ENCODE measurements around the gene OBP2A.

The OBP2A gene

DNA sequence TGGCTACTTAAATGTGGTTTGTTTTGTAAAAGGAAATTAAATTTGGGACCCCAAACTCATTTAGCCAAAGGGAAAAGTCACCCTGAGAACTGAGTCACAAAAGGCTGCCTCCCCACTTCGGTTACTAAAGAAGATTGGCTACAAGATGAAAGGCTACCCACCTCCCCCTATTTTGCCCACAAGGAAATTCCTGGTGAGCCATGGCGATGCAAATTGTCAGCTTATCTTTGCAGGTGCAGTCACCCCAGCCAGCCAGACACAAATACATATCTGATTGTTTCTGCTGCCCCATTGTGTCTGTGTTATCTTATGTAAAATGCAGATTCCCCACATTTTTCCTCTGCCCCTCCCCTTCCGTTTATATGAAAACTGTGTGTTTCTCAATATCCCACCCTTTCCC, 24.5 kb downstream of the OBP2A start:
- no peak for DNase-seq (ENCODE audit: low read depth)
- TF ChIP-seq, protein P1, sequence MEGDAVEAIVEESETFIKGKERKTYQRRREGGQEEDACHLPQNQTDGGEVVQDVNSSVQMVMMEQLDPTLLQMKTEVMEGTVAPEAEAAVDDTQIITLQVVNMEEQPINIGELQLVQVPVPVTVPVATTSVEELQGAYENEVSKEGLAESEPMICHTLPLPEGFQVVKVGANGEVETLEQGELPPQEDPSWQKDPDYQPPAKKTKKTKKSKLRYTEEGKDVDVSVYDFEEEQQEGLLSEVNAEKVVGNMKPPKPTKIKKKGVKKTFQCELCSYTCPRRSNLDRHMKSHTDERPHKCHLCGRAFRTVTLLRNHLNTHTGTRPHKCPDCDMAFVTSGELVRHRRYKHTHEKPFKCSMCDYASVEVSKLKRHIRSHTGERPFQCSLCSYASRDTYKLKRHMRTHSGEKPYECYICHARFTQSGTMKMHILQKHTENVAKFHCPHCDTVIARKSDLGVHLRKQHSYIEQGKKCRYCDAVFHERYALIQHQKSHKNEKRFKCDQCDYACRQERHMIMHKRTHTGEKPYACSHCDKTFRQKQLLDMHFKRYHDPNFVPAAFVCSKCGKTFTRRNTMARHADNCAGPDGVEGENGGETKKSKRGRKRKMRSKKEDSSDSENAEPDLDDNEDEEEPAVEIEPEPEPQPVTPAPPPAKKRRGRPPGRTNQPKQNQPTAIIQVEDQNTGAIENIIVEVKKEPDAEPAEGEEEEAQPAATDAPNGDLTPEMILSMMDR (conservative IDR thresholded peaks at IDR 0.05; ENCODE audit: low read length): no peak
- no peak overlapping the region for H3K4me3 ChIP-seq (ENCODE audit: low read length)

DNA sequence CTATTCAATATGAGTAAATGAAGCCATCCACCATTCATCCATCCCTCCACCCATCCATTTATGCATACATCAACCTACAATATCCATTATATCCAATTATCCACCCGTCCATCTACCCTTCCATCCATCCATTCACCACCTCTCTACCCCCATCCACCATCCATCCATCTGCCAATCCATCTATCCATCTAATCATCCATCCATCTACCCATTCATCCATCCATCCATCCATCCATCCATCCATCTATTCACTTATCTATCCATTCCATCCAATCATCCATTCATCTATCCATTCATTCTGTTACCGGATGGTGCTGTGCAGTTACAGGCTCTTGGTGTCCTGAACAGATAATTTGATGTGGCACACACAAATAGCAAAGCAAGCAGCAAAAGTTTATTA, 26.3 kb downstream of the OBP2A start:
- no peak overlapping the region for H3K4me3 ChIP-seq (ENCODE audit: low read length)
- DNase-seq (ENCODE audit: low read depth): no peak
- TF ChIP-seq, protein P1 (conservative IDR thresholded peaks at IDR 0.05; ENCODE audit: low read length): no peak

DNA sequence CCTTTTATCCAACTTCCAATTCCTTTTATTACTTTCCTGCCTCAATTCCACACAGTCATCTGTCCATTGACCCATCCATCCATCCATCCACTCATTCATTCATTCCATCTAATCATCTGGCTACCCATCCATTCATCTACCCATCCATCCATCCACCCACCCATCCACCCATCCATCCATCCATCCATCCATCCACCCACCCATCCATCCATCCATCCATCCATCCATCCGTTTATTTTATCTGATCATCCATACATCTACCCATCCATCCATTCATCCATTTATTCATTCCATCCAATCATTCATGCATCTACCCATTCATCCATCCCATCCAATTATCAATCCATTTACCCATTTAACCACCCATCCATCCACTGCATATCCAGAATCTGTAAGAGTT, 27.2 kb downstream of the OBP2A start:
- H3K4me3 ChIP-seq (ENCODE audit: low read length): no peak overlapping the region
- no peak for DNase-seq (ENCODE audit: low read depth)
- TF ChIP-seq, protein P1 (conservative IDR thresholded peaks at IDR 0.05; ENCODE audit: low read length): no peak

DNA sequence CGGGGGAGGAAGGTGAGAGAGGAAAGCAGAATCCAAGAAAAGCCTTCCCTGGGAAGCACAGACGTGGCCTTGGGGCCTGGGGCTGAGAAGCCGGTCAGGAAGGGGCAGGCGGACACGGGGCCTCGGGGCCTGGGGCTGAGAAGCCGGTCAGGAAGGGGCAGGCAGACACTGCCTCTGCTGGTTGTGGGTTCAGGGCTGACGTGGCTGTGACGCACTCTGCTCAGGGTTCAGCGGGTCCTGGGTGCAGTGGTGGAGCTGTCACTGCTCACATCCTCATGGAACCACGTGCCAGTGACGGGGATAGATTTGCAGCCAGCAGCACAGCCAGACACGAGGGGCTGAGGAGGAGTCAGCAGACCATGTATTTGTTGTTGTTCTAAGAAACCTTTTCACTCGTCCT, 28.4 kb downstream of the OBP2A start:
- no peak overlapping the region for H3K4me3 ChIP-seq (ENCODE audit: low read length)
- DNase-seq (ENCODE audit: low read depth): no peak
- TF ChIP-seq, protein P1 (conservative IDR thresholded peaks at IDR 0.05; ENCODE audit: low read length): no peak

DNA sequence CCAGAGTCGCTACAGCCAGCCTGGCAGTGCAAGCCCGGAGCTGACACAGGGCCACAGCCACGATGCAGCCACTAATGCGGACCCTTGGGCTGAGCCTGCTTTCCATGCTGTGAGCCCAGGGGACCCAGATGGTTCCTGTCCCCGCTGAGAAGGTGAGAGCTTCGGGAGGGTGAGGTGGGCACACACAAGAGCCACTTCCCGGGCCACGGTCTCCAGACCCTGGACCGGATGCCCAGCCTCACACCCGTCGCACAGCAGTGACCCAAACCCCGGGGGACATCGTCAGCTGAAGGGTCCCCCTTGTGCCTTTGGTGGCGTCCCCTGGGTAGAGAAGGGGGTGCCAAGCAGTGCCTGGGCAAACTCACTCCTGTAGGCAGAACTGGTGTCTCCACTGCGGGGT, 29.0 kb downstream of the OBP2A start:
- no peak for DNase-seq (ENCODE audit: low read depth)
- no peak overlapping the region for H3K4me3 ChIP-seq (ENCODE audit: low read length)
- TF ChIP-seq, protein P1 (conservative IDR thresholded peaks at IDR 0.05; ENCODE audit: low read length): no peak

DNA sequence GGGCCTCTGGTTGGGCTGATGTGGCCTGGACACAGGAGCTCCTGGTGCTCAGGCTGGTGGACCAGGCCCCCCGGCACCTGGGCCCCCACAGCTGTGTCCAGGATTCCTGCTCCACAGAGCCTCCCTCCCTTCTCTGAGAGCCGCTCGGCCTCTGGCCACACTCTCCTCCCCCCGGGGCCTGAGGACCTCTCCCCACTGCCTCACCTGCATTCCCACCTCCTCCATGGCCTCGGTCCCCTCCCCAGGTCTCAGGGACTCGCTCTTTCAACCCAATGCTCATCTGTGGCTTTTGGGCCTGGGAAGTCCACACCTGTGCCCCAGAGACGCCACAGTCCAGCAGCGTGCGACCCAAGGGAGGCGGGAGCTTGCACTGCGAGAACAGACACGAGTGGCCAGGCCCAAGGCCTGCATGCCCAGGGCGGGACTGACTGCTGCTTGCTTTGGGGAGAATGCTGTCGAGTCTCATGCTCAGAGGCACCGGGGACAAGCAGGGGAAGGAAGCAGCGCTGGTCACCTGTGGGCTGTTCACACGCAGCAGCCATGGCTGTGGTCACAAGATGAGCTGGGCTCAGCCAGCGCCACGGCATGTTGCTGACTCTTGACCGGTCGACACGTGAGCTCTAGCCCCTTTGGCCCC, 30.2 kb downstream of the OBP2A start:
- H3K4me3 ChIP-seq (ENCODE audit: low read length): no peak overlapping the region
- DNase-seq (ENCODE audit: low read depth): no peak

DNA sequence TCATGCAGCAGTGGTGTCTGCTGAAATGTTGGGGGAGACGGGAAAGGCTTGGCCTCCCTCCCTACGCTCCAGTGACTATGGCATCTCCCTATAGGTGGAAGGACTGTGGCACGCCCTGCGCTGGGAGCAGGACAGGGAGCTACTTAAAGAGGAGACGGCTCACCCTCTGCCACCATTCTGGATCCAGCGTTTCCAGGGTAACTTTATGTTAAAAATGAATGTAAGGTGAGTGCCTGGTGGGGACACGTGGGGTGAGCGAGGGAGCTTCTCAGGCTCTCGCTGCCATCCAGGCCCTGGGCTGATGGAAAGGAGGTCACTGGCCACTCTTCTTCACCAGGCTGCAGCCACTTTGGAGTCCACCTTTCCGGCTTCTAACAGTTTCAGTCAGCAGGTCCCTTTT, 31.3 kb downstream of the OBP2A start:
- TF ChIP-seq, protein P1 (conservative IDR thresholded peaks at IDR 0.05; ENCODE audit: low read length): no peak

More for the DNA sequence above, 30.2 kb downstream of the OBP2A start:
- TF ChIP-seq, protein P1 (conservative IDR thresholded peaks at IDR 0.05; ENCODE audit: low read length): no peak

More for the DNA sequence above, 31.3 kb downstream of the OBP2A start:
- H3K4me3 ChIP-seq (ENCODE audit: low read length): no peak overlapping the region
- no peak for DNase-seq (ENCODE audit: low read depth)
